Measurements from ENCODE around the gene TAF8.

DNA sequence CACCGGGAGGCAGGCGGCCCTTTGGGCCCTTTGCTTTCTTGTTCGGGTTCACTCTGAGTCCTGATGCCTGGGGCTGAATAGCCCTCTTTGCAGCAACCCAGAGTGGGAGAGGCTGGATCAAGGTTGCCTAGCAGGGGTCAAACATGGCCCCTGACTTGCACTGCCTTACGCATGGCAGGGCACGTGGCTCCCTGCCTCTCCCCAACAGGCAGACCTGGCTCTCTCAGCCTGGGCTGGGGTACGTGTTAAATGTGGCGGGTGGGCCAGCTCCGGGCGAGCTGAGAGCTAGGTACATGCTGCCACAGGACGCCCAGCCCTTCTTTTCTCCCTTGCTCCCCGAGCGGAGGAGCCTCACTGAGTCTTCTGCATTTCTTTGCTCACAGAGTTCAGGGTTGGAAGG, 84.8 kb downstream of the TAF8 start:
- TF ChIP-seq, protein P1, sequence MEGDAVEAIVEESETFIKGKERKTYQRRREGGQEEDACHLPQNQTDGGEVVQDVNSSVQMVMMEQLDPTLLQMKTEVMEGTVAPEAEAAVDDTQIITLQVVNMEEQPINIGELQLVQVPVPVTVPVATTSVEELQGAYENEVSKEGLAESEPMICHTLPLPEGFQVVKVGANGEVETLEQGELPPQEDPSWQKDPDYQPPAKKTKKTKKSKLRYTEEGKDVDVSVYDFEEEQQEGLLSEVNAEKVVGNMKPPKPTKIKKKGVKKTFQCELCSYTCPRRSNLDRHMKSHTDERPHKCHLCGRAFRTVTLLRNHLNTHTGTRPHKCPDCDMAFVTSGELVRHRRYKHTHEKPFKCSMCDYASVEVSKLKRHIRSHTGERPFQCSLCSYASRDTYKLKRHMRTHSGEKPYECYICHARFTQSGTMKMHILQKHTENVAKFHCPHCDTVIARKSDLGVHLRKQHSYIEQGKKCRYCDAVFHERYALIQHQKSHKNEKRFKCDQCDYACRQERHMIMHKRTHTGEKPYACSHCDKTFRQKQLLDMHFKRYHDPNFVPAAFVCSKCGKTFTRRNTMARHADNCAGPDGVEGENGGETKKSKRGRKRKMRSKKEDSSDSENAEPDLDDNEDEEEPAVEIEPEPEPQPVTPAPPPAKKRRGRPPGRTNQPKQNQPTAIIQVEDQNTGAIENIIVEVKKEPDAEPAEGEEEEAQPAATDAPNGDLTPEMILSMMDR (IDR thresholded peaks at IDR 0.05) = no peak
- no peak for TF ChIP-seq POLR2A (IDR thresholded peaks at IDR 0.05)
